HuH-7 (cell line): ENCODE results near the gene PDXDC1.
"Not testable (repeated sequence)": the region's sequence is repeated elsewhere in the genome, so short reads cannot be mapped to it uniquely, and the experiment has no call there.

Experiments used
- DNase-seq: peaks from one replicate; pipeline ENCODE4 v3.0.0; 2011; ENCODE audit warnings: low spot score

Gene PDXDC1

GRCh38 chr16:15157644-15158043 lies 182.8 kb downstream of the PDXDC1 start:
- not testable (repeated sequence) for DNase-seq

- DNase-seq, result not testable (repeated sequence)
These were observed 184.8 kb downstream of the PDXDC1 start for GRCh38 chr16:15159671-15160070.

DNA sequence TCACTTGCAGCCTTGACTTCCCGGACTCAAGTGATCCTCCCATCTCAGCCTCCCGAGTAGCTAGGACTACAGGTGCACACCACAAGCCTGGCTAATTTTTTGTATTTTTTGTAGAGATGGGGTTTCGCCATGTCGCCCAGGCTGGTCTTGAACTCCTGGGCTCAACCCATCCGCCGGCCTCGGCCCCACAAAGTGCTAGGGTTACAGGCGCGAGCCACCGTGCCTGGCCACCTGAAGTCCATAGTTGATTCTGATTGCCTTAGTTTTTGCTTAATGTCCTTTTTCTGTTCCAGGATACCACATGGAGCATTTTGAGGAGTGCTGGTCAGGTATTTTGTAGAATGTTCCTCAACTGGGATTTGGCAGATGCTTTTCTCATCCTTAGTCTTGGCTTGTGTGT lies 185.7 kb downstream of the PDXDC1 start:
- not testable (repeated sequence) for DNase-seq

DNA sequence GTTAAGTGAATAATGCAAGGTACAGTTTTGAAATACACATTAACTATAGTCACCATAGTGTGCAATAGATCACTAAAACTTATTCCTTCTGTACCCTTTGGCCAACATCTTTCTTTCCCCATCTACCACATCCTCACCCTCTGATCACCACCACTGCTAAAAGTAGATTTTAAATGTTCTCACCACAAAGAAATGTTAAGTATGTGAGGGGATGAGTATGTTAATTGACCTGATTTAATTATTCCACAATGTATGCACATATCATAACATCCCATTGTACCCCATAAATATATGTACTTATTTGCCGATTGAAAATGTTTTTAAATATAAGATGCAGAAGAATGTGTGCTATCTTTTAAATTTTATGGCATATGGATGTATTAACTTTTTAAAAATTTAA lies 188.2 kb downstream of the PDXDC1 start:
- DNase-seq, result not testable (repeated sequence)

DNA sequence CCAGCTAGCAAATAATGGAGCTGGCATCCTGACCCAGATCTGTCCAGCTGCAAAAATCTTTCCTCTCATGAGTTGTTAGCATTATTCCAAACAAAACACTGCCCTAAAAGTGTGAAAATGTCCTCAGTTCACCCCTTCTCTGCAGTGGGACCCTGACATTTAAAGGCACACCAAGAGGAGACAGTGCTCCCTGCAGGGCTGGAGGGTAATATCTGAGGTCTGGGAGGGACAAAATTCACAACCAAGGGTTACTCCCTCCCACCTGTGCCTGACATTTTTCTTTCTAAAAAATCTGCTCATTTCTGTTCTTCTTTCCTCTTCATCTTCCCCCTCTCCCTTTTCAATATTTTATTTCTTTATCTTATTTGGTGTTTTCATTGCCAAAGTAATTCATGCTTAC lies 191.4 kb downstream of the PDXDC1 start:
- not testable (repeated sequence) for DNase-seq

- DNase-seq, result not testable (repeated sequence)
These were observed 193.5 kb downstream of the PDXDC1 start for GRCh38 chr16:15168303-15168702.

- DNase-seq, result not testable (repeated sequence)
These were observed 194.3 kb downstream of the PDXDC1 start for GRCh38 chr16:15168953-15169652.

- not testable (repeated sequence) for DNase-seq
These were observed 205.1 kb downstream of the PDXDC1 start for GRCh38 chr16:15179909-15180308.

DNA sequence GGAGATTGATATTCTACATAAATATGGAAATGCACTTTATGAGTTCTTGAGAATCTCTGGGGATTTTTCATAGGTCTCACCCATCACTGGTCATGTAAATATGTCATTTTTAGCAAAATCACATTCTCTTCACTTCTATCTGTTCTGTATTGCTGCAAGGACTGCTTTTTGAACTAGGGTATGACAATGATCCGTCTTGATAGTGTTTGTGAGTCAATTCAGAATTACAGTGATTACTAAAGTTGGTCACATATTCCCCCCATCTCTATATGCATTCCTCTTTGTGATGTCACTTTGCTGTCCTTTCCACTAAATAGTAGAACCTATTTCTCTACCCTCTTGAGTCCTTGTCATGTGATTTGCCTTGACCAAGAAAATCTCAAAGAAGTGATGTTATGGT lies 206.1 kb downstream of the PDXDC1 start:
- DNase-seq, result not testable (repeated sequence)

DNA sequence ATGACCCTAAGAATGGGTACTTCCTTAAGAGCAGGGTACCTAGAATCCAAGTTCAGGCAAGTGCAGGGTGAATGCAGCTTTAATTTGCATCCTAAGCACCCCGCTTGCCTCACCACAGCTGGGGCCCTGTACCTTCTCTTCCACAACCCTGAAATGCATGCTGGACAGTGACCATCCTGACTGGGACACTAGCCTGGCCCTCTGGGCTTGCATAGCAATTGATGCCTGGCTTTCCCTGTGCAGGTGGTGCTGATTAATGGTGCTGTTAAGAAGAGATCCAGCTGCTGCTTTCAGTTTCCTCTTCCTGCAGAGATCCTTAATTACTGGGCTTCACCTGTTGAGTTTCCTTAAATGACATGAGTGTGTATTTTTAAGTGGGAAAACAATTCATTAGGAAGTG lies 209.2 kb downstream of the PDXDC1 start:
- not testable (repeated sequence) for DNase-seq
